Fibroblast of pulmonary artery (primary cell): ENCODE results near the gene FXYD4.

ENCODE experiments used
- DNase-seq: peaks from one replicate; pipeline ENCODE4 v3.0.0-alpha.2; 2010; ENCODE audit warnings: low read depth
- H3K4me3 ChIP-seq: replicated peaks from 2 replicates; pipeline ENCODE4 v1.5.1; 2011; ENCODE audit warnings: low read depth, mild to moderate bottlenecking, control low read depth, low read length, moderate library complexity
- CTCF ChIP-seq: IDR thresholded peaks from 2 replicates; pipeline ENCODE4 v1.5.1; 2011; ENCODE audit warnings: mild to moderate bottlenecking, control low read depth, low read length, inconsistent platforms; ENCODE audit errors: missing control alignments

The FXYD4 gene

GRCh38 chr10:43395571-43396060 lies 24.2 kb downstream of the FXYD4 start:
- peak; percentile 17 for DNase-seq
- no peak for TF ChIP-seq CTCF
- H3K4me3 ChIP-seq, result peak overlapping the region; percentile 73

GRCh38 chr10:43396061-43396927 lies 24.9 kb downstream of the FXYD4 start:
- peak overlapping the region; percentile 73 for H3K4me3 ChIP-seq
- peak; percentile 71 for DNase-seq
- TF ChIP-seq CTCF, result no peak

GRCh38 chr10:43396928-43397624 lies 25.6 kb downstream of the FXYD4 start:
- peak overlapping the region; percentile 73 for H3K4me3 ChIP-seq
- DNase-seq, result peak; percentile 79
- TF ChIP-seq CTCF, result no peak

GRCh38 chr10:43398939-43399319 lies 27.5 kb downstream of the FXYD4 start:
- no peak for DNase-seq
- no peak overlapping the region for H3K4me3 ChIP-seq
- no peak for TF ChIP-seq CTCF

- DNase-seq, result peak; percentile 56
- no peak for TF ChIP-seq CTCF
- H3K4me3 ChIP-seq, result no peak overlapping the region
These were observed 28.2 kb downstream of the FXYD4 start for GRCh38 chr10:43399320-43400310.

GRCh38 chr10:43401627-43402026 lies 30.2 kb downstream of the FXYD4 start:
- H3K4me3 ChIP-seq, result no peak overlapping the region
- DNase-seq, result no peak
- TF ChIP-seq CTCF, result no peak
